HG02938 (cell line): ENCODE results near the gene THOC5.
"Not testable (repeated sequence)": the region's sequence is repeated elsewhere in the genome, so short reads cannot be mapped to it uniquely, and the experiment has no call there.

Experiments used
- ATAC-seq: cut with Tn5 transposase; IDR thresholded peaks from one replicate; pipeline ENCODE4 v1.9.1; 2021; ENCODE audit warnings: mild to moderate bottlenecking, moderate library complexity; ENCODE audit not compliant: unreplicated experiment

The THOC5 gene

DNA sequence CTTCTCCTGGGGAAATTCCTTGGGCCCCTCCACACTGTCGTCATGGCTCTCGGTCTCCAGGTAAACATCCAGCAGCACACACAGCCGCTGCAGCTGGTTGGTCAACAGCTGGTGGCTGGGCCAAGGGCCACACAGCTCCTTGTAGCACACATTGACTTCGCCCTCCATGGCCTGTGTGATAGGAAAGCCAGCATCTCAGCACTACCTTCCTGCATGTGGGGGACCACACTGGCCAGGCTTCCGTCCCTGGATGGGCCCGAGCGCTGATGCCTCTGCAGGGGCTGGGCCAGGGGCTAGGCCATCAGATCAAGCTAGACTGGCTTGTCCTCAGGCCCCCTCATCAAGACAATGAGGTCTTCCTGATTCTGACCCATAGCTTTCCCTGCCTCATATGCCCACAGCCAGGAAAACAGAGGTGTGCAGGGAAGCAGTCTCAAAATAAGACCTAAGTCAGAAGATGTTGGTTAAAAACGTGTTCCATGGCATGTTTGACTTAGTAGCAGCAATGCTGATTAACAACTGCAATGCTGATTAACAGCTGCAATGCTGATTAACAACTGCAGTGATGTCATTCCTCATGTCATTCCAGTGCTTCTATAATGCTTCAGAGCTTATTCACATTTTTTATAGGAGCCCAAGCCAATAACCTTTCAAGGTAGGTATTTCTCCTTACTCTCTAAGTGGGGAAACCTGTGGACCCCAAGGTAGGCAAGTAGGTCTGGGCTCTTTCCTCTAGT, 42.3 kb downstream of the THOC5 start:
- ATAC-seq, result no peak

DNA sequence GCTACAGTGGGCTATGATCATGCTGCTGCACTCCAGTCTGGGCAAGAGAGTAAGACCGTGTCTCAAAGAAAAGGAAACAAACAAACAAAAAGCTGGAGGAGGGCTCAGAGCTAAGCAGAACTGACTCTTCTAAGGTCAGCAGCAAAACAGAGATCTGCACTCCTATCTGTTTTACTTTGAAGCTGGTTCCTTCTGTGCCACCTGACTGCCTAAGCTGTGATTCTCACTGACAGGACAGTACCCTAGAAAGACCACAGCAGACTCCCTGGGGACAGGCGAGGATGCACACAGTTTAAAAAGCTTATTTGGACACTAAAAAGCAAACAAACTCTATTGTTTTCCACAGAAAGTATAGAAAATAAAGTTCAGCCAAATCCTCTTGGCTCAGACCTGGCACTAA, 43.0 kb downstream of the THOC5 start:
- no peak for ATAC-seq

DNA sequence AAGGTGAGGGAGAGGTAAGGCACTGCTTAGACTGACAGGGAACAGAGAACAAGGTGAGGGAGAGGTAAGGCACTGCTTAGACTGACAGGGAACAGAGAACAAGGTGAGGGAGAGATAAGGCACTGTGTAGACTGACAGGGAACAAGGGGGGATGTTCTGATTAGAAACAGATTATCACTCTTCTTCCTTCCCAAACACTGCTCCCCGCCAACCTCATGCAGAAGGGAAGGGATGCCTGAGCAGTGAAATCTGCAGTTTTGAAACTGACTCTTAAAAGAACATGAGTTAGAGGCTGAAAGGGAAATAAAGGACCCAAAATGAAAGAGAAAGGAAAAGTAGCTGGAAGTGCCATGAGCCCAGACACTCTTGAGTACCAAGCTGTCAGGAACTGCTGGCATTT, 43.7 kb downstream of the THOC5 start:
- ATAC-seq, result no peak

DNA sequence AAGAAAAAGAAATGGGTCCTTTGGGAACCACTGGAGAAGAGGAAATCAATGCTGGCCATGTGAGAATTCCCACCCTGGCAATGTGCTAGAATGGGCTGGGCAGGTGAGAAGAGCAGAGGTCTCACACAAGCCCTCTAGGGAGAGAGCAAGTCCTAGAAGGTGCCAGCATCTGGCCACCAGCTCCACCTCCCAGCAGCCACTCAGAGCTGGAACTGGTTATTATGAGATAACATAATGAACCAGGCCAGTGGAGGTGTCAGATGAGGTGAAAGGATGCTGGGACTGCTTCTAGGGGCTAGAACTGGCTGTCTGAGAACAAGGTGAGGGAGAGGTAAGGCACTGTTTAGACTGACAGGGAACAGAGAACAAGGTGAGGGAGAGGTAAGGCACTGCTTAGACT, 44.3 kb downstream of the THOC5 start:
- ATAC-seq, result no peak

DNA sequence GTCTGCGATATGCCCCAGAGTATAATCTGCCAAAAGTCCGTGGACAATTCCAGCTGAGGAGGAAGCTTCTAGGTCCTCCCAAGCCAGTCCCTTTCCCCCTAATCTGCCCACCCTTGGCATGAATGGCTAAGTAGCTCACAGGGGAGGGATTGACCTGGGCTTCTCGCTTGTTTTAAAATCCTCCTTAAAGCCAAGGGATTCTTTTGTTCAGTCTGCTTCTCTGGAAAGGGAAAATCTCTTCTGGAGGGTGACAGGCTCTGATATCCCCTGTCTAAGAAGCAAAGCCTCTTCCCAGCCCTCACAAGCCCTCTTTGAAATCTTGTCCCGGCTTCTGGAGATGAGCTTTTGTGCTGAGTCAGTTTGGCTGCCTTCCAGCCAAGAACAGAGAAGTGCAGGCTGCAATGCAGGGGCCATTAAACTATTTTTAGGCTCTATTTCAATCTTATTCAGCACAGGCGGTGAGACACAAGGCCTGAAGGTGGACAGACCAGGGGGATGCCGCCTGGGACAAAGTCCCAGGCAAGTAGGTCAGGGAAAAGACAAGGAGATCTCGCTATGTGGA, 49.7 kb downstream of the THOC5 start:
- no peak for ATAC-seq

DNA sequence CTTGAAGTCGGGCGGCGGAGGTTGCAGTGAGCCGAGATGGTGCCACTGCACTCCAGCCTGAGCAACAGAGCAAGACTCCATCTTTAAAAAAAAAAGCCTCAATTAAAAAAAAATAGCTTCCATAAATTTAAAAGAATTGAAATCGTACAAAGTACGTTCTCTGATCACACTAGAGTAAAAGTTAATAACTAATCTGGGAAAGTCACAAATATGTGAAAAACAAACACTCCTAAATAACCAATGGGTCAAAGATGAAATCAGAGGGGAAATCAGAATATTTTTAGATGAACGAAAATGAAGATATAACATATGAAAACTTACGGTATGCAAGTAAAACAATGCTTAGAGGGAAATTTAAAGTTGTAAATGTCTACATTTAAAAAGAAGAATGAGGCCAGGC, 53.7 kb downstream of the THOC5 start:
- ATAC-seq, result no peak

DNA sequence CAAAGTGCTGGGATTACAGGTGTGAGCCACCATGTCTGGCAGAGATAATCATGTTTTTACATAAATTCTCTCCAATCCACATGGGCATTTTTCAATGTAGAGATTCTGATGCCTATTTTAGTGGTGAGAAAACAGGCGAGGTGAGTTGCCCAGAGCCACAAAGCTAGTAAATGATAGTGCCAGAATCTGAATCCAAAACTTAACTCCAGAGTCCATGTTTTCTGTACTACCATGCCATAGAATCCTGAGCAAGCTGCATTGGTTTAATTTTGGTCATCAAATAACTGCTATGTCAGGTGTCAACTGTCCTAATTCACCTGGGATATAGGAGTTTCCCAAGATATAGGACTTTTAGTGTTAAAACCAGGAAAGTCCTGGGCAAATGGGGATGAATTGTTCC, 59.9 kb downstream of the THOC5 start:
- ATAC-seq, result no peak

DNA sequence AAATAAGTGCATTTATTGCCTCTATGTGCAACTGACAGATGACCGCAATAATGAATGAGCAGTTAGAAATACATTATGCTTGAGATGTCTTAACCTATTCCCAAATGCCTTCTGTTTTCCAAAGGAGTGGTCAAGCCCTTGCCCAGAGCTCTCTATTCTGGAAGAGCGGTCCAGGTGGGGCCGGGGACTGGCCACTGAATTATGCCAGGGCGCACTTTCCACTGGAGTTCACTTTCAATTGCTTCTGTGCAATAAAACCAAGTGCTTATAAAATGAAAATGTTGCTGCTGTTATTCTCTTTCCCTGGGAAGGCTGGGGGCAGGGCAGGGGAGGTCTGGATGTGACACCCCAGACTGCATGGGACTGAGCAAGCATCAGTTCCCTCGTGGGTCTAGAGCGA, 62.5 kb downstream of the THOC5 start:
- no peak for ATAC-seq

DNA sequence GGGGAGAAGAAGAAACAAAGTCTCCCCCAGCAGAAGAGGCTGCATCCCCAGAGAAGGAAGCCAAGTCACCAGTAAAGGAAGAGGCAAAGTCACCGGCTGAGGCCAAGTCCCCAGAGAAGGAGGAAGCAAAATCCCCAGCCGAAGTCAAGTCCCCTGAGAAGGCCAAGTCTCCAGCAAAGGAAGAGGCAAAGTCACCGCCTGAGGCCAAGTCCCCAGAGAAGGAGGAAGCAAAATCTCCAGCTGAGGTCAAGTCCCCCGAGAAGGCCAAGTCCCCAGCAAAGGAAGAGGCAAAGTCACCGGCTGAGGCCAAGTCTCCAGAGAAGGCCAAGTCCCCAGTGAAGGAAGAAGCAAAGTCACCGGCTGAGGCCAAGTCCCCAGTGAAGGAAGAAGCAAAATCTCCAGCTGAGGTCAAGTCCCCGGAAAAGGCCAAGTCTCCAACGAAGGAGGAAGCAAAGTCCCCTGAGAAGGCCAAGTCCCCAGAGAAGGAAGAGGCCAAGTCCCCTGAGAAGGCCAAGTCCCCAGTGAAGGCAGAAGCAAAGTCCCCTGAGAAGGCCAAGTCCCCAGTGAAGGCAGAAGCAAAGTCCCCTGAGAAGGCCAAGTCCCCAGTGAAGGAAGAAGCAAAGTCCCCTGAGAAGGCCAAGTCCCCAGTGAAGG, 64.3 kb downstream of the THOC5 start:
- not testable (repeated sequence) for ATAC-seq

DNA sequence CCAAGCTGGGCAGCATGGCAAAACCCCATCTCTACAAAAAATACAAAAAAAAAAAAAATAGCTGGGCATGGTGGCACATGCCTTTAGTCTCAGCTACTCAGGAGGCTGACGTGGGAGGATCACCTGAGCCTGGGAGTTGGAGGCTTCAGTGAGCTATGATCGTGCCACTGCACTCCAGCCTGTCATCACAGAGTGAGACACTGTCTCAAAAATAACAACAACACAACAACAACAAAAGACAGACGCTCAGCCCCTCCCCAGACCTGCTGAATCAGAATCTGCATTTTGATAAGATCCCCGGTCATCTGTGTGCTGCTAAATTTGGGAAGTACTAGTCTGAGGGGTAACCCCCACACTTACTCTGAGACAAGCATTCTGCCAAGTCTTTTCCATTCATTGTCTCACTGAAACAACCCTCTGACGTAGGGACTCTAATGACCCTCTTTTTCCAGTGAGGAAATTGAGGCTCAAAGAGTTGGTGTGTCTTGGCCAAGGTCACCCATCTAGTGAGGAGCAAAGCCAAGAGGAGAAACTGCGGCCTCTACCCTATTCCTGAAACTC, 66.1 kb downstream of the THOC5 start:
- ATAC-seq, result no peak

DNA sequence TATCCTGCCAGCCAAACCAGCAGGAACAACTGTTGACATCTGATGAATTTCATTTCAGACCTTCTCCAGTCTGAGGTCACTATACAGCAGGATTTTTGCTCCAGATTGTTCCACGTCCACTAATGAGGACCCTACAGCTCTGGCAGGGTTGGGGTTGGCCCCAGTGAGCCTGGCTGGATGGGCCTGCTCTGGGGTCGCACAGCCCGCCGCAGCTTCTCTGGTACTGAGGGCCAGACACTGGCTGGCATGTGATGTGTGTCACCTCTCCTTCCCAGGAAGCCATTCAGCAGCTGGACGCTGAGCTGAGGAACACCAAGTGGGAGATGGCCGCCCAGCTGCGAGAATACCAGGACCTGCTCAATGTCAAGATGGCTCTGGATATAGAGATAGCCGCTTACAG, 68.1 kb downstream of the THOC5 start:
- no peak for ATAC-seq

DNA sequence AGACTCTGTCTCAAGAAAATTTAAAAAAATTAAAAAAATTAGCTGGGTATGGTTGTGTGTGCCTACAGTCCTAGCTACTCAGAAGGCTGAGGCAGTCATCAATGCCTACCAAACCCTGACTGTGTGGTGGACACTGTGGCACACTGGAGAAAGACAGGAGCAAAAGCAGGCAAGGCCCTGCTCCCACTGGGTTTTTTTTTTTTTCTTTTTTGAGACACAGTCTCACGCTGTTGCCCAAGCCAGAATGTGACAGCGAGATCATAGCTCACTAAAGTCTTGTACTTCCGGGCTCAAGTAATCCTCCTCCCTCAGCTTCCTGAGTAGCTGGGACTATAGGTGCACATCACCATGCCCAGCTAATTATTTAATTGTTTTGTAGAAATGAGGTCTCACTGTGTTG, 68.9 kb downstream of the THOC5 start:
- ATAC-seq, result no peak

DNA sequence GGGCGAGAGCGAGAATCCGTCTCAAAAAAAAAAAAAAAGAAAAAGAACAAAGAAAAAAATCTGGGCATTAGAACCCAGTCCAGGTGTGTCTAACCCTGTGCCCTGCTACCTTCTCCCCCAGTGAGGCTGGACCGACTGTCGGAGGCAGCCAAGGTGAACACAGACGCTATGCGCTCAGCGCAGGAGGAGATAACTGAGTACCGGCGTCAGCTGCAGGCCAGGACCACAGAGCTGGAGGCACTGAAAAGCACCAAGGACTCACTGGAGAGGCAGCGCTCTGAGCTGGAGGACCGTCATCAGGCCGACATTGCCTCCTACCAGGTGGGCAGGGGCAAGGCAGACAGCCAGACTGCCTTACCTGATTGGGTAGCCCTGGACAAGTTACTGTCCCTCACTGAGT, 70.3 kb downstream of the THOC5 start:
- ATAC-seq, result no peak

DNA sequence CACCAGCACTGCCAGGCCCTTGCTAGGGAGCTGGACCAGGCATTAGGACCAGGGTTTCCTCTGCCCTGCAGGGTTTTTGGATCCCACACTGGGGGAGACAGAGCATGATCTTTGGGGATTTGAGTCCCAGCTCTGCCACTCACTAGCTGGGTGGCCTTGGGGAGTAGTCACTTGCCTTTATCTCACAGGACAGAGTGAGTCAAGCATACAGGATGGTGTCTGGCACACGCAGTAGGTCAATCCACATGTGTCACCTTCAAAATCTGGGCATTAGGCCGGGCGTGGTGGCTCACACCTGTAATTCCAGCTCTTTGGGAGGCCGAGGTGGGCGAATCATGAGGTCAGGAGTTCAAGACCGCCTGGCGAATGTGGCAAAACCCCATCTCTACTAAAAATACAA, 70.8 kb downstream of the THOC5 start:
- no peak for ATAC-seq

DNA sequence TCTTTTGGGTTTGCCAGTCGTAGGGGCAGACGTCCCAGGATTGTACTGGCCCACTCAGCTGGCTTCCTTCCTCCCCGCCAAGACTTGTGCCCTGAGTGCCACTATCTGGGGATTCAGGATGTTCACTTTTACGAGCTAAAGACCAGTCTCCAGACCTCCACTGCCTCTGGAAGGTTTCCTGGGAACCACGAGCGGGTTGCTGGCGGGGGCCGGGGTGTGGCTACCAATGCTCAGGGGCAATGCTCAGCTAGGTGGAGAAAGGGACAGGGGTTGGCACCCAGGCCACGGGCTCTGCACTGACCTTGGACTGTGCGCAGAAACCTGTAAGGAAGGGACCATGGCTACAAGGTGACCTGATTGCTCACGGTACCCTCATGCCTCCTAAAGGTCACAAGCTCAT, 71.3 kb downstream of the THOC5 start:
- no peak for ATAC-seq

DNA sequence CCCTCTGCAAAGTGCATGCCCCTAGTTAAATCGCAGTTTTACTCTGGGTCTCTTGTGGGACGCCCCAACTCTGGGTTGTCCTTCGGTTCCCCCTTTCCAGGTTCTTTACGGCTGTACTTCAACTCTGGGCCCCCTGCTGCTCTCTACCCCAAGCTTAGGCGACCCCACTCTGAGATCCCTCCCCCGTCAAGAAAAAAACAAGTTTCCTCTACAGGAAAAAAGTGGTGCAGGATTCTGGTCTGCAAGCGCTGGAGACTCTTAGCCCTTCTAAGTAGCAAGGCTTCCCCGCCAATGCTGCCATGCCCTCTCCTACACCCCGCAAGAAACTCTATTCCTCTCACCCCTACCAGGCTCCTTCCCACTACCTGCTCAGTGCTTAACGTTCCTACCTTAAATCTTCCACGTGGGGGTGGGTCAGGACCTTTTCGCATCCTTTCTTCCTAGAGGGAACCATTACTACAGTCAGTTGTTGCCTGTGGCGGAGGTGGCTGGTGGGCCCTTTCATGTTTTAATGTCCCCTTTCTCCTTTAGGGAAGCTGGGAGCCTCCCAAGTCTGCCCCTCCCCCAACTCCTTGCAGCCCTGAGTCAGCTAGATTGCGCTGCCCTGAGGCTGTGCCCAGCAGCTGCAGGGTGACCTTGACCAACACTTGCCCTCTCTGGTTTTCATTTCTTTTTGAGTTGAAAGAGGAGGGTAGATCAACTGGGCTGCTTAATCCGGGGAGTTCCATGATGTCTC, 72.1 kb downstream of the THOC5 start:
- no peak for ATAC-seq

DNA sequence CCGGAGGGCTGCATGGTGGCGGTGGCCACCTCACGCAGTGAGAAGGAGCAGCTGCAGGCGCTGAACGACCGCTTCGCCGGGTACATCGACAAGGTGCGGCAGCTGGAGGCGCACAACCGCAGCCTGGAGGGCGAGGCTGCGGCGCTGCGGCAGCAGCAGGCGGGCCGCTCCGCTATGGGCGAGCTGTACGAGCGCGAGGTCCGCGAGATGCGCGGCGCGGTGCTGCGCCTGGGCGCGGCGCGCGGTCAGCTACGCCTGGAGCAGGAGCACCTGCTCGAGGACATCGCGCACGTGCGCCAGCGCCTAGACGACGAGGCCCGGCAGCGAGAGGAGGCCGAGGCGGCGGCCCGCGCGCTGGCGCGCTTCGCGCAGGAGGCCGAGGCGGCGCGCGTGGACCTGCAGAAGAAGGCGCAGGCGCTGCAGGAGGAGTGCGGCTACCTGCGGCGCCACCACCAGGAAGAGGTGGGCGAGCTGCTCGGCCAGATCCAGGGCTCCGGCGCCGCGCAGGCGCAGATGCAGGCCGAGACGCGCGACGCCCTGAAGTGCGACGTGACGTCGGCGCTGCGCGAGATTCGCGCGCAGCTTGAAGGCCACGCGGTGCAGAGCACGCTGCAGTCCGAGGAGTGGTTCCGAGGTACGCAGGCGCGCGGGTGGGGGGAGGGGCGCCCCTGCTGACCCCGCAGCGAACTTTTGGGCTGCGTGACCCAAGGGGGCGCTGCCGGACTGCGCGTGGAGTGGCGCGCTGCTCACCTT, 72.9 kb downstream of the THOC5 start:
- no peak for ATAC-seq

DNA sequence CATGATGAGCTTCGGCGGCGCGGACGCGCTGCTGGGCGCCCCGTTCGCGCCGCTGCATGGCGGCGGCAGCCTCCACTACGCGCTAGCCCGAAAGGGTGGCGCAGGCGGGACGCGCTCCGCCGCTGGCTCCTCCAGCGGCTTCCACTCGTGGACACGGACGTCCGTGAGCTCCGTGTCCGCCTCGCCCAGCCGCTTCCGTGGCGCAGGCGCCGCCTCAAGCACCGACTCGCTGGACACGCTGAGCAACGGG, 73.4 kb downstream of the THOC5 start:
- ATAC-seq, result no peak

DNA sequence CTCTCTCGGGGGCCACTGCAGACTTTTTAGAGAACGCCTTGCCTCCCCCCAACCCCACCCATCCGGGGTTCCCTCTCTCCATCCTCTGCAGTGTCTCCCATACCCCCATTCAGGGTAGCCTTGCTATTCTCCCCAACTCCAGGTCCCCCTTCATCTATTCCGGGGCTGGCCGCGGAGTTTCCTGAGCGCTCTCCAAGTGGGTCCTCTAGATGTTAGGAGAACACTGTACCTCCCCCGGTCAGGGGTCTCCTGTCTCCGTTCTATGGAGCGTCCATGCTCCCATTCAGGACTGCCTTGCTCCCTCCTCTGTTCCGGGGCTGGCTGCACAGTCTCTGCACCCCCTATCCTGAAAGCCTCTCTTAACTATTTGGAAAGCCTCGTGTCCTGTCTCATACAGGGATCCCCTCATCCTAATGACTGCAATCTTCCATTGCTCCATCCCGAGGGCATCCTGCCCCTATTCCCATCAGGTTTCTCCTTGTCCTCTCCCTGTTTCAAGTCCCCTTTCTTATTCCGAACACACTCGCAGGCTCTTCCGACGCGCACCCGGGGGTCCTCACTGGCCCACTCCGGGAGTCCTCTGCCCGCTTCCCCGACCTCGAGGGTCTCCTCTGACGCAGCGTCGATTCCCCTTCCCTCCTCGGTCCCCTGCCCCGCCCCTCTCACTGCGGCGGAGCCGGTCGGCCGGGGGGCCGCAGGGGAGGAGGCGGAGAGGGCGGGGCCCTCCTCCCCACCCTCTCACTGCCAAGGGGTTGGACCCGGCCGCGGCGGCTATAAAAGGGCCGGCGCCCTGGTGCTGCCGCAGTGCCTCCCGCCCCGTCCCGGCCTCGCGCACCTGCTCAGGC, 73.9 kb downstream of the THOC5 start, which contains the start of gene NEFH:
NEFH (plus strand) TSS at position 802 of the 845 bp plus-strand sequence. CDS start 45 bp downstream, outside the sequence.
- no peak for ATAC-seq
